HG03354 (cell line): ENCODE data around the gene CDC5L.

Experiments used
- ATAC-seq: cut with Tn5 transposase; IDR thresholded peaks from one replicate; pipeline ENCODE4 v1.9.1; 2021; ENCODE audit warnings: mild to moderate bottlenecking; ENCODE audit not compliant: unreplicated experiment, poor library complexity, severe bottlenecking

Gene CDC5L

DNA sequence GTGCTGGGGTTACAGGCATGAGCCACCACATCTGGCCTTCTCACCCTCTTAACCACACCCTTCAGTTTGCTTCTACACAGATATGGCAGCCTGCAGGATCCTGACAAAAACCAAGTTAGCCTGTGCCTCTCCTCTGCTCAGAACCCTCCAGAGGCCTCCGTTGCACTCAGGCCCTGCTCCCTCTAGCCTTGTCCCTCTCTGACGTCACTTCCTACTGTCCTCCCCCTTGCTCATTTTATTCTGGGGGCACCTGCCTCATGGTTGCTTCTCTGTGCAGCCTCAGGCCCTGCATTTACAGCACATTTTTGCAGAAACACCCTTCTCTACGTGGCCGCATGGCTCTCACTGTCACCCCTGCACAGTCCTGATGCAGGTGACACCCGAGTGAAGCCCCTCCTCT, 105.6 kb downstream of the CDC5L start:
- no peak for ATAC-seq

DNA sequence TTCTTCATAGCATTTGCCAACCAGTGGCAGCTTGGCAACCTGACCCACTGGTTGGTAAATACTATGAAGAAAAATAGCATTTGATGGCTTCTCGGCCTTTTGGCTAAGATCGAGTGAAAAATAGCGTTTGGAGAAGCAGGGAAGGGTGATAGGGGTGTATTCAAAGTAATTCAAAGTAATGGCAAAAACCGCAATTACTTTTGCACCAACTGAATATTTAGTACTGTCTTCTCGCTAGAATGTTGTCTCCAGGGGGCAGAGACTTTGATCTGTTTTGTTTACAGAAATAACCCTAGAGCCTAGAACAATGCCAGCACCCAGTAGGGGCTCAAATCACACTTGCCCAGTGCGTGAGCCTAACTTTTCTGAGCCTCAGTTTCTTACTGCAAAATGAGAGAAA, 106.1 kb downstream of the CDC5L start:
- ATAC-seq: no peak

DNA sequence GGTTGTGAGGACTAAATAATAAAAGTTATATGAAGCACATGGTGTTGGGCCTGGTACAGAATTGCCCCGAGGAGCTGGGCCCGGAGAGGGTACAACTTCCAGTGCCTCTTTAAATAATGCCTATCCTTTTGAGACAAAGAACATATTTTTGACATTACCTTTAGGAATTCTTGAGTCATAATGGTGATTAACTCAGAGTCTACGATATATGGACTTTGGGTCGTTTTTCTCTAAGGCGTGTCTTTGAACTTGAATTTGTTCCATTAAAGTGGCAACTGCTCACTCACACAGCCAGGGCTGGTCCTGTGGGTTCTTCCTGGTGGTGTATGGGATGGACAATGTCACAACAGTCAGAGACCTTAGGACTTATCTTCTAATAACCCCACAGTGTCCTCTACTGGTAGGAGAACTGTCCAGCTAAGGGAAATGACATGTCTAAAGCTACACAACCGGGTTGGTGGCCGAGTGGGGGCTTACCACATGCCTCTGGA, 106.5 kb downstream of the CDC5L start:
- ATAC-seq: no peak

DNA sequence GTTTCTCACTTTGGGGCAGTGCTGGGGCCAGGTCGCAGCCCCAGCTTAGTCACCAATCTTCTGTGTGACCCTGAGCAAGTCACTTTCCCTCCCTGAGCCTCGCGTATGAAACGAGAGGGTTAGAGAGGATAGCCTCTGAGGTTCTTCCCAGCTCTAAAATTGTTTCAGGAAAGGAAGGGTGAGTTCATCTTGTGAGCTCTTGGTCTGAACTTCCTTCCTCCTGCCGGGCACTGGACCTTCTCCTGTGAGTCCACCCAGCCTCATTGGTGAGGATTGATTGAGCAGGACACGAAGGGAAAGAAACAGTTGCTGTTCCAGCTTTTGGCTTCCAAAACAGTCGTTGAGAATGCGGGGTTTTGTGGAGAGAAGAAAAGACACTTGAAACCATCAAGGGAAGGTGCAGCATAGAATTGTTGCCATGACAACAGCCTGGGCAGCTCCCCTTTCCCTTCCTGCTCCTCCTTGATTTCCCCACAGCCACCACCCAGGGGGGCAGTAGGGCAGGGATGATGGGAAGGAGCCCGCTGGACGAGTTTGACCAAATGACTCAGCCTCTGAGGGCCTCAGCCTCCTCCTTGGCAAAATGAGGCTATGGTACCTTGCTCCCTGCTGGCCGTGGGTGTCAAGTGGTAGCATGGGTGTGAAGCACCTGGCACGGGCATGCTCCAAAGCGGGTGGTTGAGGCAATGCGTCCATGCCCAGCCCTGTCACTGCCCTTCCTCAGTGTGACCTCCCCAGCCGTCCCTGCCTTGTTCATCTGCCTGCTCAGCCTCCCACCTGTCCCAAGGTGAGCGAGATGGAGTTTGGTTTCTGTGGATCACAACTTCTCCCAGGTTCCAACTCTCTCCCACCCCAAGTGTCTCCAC, 107.8 kb downstream of the CDC5L start:
- no peak for ATAC-seq

DNA sequence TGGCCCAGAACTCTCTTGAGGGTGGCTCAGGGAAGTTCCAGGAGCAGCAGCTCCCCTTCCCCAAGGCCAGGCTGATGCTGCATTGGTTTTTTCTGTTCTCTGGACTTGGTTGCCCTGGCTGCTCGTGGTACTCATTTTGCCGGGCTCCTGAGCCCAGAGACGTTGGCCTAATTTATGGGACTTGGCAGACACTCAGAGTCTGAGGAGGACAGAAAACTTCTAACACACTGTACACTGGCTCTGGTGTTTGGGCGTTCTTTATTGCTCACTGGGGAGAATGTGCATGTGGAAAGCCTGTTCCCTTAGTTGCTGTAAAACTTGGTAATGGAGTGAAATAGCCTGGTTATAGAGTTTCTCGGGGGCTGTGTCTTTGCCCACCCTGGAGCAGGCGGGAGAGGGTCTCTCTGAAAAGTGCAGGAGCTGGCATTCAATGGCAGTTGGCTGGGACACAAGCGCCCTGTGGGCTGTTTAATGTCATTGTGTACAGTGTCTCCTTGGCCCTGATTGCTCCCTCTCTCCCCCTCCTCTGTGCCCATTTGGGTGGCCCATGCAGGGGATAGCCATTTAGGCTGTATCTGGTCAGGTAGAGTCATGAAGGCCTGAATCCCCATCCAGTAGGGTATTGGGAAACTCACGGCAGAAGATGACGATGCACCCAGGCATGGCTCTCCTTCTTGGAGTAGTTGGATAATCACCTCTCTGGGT, 109.3 kb downstream of the CDC5L start:
- ATAC-seq: no peak

DNA sequence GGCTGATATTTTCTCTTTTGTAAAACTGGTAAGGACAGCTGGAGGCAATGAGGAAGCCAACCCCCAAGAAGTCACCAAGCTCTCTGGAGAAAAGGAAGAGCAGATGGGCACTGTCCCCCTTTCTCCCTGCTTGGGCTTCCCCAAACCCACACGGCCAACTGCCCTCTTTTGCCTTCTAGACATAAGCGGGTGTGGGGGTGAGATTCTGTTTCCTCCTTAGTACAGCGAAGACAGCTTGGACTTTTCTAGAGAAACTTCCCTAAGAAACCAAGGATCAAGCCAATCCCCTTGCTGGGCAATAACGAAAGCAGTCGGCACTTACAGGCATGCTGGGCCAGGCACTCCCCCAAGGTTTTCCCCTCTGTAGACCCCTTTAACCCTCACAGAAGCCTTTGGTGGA, 110.3 kb downstream of the CDC5L start:
- no peak for ATAC-seq

DNA sequence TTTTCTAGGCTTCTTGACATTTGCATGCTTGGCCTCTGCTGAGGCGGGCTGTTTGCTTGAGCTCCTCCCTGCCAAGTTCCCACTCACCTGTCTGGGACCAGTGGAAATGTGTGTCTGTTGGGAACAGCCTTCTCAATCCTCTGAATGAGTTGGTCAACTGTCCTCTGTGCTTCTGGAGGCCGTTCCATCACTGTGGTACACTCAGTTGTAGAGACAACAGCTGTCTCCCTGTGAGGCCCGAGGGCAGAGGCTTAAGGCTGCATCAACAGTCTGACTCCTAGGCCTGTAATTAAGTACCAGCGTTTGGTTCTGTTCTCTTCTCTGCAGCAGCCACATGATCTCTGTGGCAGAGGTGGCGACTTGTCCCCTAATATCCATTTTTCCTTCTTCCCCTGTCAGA, 110.9 kb downstream of the CDC5L start:
- no peak for ATAC-seq

DNA sequence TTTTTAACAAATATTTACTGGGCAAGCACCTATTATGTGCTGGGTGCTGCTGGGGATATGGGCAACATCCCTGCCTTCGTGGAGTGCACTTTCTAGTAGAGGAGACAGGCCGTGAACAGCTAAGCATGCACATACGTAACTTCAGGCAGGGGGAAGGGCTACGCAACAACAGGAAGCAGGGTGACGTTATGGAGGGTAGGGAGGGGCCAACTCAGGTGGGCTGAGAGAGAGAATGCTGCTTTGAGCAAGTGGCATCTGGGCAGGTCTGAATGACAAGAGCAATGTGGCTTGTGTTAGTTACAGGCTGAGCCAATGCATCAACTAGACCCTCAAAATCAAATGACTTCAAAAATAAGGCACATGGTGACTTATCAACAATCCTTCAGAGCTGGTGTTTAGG, 112.1 kb downstream of the CDC5L start:
- no peak for ATAC-seq
